ENCODE data around the gene POU6F2. TPM values are rescaled to one million over a fixed set of nuclear protein-coding genes. Genes with fewer than 3 reads are reported as not detected.

The POU6F2 gene
- total RNA-seq, 1 donor from 2014 or later: 0.78 TPM

DNA sequence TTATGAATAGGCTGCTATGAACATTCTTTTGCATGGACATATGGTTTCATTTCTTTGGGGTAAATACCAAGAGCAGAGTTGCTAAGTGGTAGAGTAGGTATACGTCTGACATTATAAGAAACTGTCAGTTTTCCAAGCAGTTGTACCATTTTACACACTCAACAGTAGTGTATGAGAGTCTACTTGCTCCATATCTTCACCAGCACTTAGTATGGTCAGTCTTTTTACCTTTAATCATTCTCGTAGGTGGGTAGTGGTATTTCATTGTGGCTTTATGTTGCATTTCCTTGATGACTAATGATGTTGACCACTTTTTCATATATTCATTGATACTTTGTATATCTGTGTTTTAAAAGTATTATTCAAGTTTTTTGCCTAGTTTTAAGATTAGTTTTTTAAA, 45.1 kb downstream of the POU6F2 start:
- no peaks in the 10 kb centered on the region for H3K27me3 ChIP-seq
- TF ChIP-seq, protein P1, sequence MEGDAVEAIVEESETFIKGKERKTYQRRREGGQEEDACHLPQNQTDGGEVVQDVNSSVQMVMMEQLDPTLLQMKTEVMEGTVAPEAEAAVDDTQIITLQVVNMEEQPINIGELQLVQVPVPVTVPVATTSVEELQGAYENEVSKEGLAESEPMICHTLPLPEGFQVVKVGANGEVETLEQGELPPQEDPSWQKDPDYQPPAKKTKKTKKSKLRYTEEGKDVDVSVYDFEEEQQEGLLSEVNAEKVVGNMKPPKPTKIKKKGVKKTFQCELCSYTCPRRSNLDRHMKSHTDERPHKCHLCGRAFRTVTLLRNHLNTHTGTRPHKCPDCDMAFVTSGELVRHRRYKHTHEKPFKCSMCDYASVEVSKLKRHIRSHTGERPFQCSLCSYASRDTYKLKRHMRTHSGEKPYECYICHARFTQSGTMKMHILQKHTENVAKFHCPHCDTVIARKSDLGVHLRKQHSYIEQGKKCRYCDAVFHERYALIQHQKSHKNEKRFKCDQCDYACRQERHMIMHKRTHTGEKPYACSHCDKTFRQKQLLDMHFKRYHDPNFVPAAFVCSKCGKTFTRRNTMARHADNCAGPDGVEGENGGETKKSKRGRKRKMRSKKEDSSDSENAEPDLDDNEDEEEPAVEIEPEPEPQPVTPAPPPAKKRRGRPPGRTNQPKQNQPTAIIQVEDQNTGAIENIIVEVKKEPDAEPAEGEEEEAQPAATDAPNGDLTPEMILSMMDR (IDR thresholded peaks at IDR 0.05): no peak
- no peaks in the 10 kb centered on the region for H3K4me1 ChIP-seq
- no peak overlapping the region for H3K27ac ChIP-seq
- DNase-seq (no peak), ATAC-seq (no peak)
- H3K36me3 ChIP-seq: no peaks in the 10 kb centered on the region
- H3K4me3 ChIP-seq: no peak overlapping the region
- intact Hi-C loops (cut with DNase I): no loop called here
- H3K9me3 ChIP-seq: peaks cover 6% of the 10 kb centered on the region

DNA sequence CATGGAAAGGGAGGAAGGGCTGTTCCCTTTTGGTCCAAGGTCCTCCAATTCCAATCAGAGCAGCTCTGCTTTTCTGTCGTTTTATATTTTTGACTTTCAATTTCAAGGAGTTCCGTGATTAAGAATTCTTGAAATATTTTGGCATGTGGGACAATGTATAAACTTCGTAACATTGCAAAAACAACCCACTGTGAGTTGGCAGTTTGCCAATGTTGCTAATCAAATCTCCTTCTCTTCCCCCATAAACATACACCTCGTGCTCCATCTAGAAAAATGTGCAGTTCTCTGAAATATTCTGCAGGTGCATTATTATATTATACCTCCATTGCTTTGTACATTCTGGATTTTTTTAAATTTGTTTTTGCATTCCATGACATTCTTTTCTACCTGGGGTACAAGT, 49.8 kb downstream of the POU6F2 start:
- H3K36me3 ChIP-seq: no peaks in the 10 kb centered on the region
- intact Hi-C loops (cut with DNase I): no loop called here
- TF ChIP-seq, protein P1 (IDR thresholded peaks at IDR 0.05): no peak
- DNase-seq (no peak), ATAC-seq (no peak)
- H3K4me1 ChIP-seq: no peaks in the 10 kb centered on the region
- peaks cover 6% of the 10 kb centered on the region for H3K9me3 ChIP-seq
- no peak overlapping the region for H3K4me3 ChIP-seq
- H3K27ac ChIP-seq: no peak overlapping the region
- no peaks in the 10 kb centered on the region for H3K27me3 ChIP-seq

DNA sequence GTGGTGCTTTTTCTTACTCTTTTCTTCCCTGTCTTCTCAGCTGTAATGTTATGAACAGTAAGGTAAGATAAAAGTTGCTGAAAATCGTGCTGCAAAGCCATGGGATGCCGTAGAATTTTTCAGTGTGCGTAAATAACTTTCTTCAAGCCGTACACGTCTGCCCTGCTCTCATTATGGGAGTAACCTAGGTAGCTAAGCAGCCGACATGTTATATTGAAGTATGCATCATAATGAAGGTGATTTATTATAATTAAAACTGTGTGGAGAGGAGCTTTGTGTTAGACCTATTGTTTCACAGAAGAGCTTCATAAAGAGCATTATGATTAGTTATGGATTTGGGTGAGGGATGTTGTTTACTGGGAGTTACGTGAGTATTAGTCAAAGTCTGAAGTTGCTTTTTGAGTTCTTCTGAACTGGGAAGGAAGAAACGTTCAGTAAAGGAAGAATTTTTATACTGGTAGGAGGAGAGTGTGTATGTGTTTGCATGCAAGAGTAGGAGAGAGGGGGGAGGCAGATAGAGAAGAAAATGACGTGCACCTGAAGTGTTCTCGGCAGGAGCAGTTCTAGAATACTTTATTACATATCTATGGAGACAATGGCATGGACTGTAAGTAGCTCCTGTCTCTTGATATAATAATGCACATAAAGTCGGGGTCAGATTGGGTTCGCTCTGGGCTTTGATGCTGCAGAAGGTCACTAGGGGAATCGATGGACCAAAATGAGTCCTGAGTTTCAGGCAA, 56.3 kb downstream of the POU6F2 start:
- Histone ChIP-seq H3K27me3 (no peaks in the 10 kb centered on the region), H3K4me3 (no peak overlapping the region), H3K36me3 (no peaks in the 10 kb centered on the region), H3K4me1 (no peaks in the 10 kb centered on the region), H3K27ac (no peak overlapping the region), H3K9me3 (no peaks in the 10 kb centered on the region)
- intact Hi-C loops (cut with DNase I): no loop called here
- TF ChIP-seq, protein P1 (IDR thresholded peaks at IDR 0.05): no peak
- ATAC-seq (no peak), DNase-seq (no peak)

DNA sequence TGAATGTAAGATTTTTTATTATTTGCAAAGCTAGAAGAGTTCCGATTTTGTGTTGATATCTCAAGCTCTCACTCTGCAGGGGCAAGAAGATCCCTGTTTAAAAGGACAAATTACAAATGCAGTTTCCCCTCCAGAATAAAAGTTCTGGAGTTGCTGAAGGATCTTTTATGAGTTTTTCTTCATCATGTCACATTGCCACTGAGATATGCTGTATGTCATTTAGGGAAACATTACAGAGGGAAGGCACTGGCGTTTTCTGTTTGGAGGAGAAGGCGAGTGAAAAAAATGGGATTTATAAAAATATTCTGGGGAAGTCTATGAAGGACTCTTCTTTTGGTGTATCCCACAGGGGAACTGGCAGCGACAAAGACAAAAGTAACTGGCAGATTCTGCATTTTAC, 57.4 kb downstream of the POU6F2 start:
- Histone ChIP-seq H3K9me3 (no peaks in the 10 kb centered on the region), H3K4me3 (no peak overlapping the region), H3K4me1 (no peaks in the 10 kb centered on the region), H3K36me3 (no peaks in the 10 kb centered on the region), H3K27me3 (no peaks in the 10 kb centered on the region), H3K27ac (no peak overlapping the region)
- no peak for DNase-seq
- ATAC-seq: no peak
- intact Hi-C loops (cut with DNase I): no loop called here
- TF ChIP-seq, protein P1 (IDR thresholded peaks at IDR 0.05): no peak

DNA sequence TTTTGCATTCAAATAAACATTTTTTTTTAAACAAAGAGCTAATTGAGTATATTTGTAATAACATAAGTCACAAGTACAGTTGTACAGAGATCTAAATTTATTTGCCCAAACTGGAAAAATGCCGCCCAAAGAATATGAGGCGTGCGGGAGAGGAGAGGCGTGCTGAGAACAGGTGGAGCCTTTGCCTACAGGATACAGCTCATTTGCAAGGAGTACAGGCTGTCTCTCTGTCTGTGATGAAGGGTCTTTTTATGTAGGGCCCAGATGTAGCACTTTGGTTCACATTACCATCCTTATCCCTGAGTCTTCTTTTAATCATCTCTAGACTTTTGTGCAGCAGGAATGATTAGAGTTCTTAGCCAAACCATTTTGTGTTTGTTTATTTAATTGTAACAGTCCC, 58.2 kb downstream of the POU6F2 start:
- no peaks in the 10 kb centered on the region for H3K4me1 ChIP-seq
- no peaks in the 10 kb centered on the region for H3K36me3 ChIP-seq
- intact Hi-C loops (cut with DNase I): no loop called here
- ATAC-seq: no peak
- no peaks in the 10 kb centered on the region for H3K27me3 ChIP-seq
- TF ChIP-seq, protein P1 (IDR thresholded peaks at IDR 0.05): no peak
- H3K4me3 ChIP-seq: no peak overlapping the region
- no peaks in the 10 kb centered on the region for H3K9me3 ChIP-seq
- DNase-seq: no peak
- no peak overlapping the region for H3K27ac ChIP-seq

DNA sequence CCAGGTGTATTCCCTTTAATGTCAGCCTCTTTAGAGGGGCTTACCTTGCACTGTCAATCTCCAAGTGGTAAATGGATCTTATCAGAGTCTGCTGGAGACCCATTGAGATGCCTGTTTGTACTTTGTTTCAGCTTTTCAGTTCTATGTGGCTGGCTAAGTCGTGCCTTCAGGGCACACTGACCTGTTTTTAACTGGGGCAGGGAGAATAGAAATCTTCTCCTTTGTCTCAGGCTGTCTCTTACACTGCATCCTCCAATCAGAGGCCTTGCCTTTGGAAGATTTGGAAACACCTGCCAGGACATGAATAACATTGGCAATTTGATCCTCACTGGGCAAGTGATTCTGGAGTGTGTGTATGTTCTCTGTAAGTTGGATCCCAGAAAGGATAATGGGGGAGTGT, 65.0 kb downstream of the POU6F2 start:
- H3K27ac ChIP-seq: no peak overlapping the region
- H3K9me3 ChIP-seq: no peaks in the 10 kb centered on the region
- DNase-seq: no peak
- H3K36me3 ChIP-seq: no peaks in the 10 kb centered on the region
- intact Hi-C loops (cut with DNase I): no loop called here
- ATAC-seq: no peak
- TF ChIP-seq, protein P1 (IDR thresholded peaks at IDR 0.05): no peak
- no peaks in the 10 kb centered on the region for H3K4me1 ChIP-seq
- H3K27me3 ChIP-seq: no peaks in the 10 kb centered on the region
- no peak overlapping the region for H3K4me3 ChIP-seq

Measured in upper lobe of right lung (tissue), 1 donor.